ENCODE data around the gene CFAP61.

DNA sequence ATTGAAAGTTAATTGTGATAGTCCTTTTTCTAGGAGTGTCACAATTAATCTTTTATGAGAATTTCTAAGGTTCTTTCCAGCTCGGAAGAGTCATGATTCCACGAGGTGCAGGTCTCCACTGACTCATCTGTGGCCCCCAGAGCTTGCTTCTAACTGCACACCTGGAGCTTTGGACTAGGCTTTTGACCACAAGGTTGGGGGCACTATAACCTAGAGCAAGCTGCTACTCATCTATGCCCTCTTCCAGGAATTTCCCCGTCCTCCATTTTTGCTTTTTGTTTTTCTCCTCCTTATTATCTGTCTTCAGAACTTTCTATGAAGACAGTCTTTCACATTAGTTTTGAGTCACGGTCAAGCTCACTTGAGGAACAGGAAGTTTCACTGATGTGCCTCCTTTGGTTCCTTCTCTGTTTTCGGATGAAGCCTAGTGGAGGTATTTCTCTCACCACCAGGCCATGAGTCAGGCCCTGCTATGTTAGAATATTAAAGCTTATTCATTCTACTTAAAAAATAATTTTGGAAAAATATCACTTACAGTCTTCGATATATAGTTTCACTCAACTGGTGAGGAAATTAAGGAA lies 196.4 kb downstream of the CFAP61 start:
- TF ChIP-seq, protein P1, sequence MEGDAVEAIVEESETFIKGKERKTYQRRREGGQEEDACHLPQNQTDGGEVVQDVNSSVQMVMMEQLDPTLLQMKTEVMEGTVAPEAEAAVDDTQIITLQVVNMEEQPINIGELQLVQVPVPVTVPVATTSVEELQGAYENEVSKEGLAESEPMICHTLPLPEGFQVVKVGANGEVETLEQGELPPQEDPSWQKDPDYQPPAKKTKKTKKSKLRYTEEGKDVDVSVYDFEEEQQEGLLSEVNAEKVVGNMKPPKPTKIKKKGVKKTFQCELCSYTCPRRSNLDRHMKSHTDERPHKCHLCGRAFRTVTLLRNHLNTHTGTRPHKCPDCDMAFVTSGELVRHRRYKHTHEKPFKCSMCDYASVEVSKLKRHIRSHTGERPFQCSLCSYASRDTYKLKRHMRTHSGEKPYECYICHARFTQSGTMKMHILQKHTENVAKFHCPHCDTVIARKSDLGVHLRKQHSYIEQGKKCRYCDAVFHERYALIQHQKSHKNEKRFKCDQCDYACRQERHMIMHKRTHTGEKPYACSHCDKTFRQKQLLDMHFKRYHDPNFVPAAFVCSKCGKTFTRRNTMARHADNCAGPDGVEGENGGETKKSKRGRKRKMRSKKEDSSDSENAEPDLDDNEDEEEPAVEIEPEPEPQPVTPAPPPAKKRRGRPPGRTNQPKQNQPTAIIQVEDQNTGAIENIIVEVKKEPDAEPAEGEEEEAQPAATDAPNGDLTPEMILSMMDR (IDR thresholded peaks at IDR 0.05; ENCODE audit: insufficient read depth, low read length, poor library complexity, severe bottlenecking): no peak
- no peak for TF ChIP-seq EZH2phosphoT487 (conservative IDR thresholded peaks at IDR 0.05; ENCODE audit: low read length)
